ENCODE data around the gene C2CD3.
"Not testable (repeated sequence)": the region's sequence is repeated elsewhere in the genome, so short reads cannot be mapped to it uniquely, and the experiment has no call there.

The C2CD3 gene

DNA sequence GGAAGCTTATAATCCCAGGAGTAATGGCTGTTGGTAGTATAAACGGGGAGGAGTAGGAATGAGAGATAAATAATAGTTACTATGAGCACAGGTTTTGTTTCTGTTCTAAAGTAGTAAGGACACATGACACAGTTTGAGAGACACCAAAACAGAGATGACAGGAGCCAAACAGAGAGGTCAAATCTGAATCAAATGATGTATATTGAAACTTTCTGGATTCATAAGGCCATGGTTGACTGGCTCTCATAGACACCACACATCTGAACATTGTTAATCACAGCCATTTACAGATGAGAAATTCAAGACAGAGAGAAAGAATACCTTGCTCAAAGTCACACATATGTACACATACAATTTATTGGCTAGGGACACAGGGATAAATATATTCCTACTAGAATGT is 98.5 kb downstream of the C2CD3 start:
- peaks cover 3% of the 10 kb centered on the region for H3K4me1 Mint-ChIP-seq (ENCODE audit: low read depth)
- H3K36me3 Mint-ChIP-seq, result peaks cover 24% of the 10 kb centered on the region
- H3K9me3 Mint-ChIP-seq (ENCODE audit: low read depth), result no peaks in the 10 kb centered on the region
- H3K27ac Mint-ChIP-seq, result no peak overlapping the region
- H3K4me3 Mint-ChIP-seq, result no peak overlapping the region
- H3K27me3 Mint-ChIP-seq, result no peaks in the 10 kb centered on the region

- peaks cover 25% of the 10 kb centered on the region for H3K36me3 Mint-ChIP-seq
- no peak overlapping the region for H3K27ac Mint-ChIP-seq
- no peaks in the 10 kb centered on the region for H3K4me1 Mint-ChIP-seq (ENCODE audit: low read depth)
- H3K9me3 Mint-ChIP-seq (ENCODE audit: low read depth), result no peaks in the 10 kb centered on the region
- no peaks in the 10 kb centered on the region for H3K27me3 Mint-ChIP-seq
- H3K4me3 Mint-ChIP-seq, result no peak overlapping the region
Measured at GRCh38 chr11:74070723-74071492, 99.9 kb downstream of the C2CD3 start.

GRCh38 chr11:74069146-74070046 is 101.4 kb downstream of the C2CD3 start:
- Mint-ChIP-seq H3K27ac (no peak overlapping the region), H3K36me3 (peaks cover 30% of the 10 kb centered on the region), H3K9me3 (ENCODE audit: low read depth) (no peaks in the 10 kb centered on the region), H3K4me1 (ENCODE audit: low read depth) (no peaks in the 10 kb centered on the region), H3K27me3 (no peaks in the 10 kb centered on the region), H3K4me3 (no peak overlapping the region)

DNA sequence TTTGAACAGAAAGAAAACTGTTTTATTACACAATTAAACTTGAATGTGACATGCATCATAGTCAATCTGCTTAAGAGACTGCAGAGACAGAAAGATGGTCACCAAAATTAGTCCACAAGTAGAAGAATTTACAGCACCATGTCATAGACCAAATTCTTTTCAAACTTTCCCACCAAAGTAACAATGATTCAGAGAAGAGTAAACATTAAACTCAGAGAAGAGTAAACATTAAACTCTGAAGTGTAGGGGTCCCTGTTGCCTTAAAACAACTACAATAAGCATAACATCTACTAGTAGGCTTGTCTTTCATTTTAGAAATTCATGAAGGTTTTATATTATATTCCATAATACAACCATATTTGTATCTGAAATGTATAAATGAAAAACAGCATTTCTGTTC is 104.1 kb downstream of the C2CD3 start:
- not testable (repeated sequence) for H3K27me3 Mint-ChIP-seq; H3K4me1 Mint-ChIP-seq (ENCODE audit: low read depth); H3K9me3 Mint-ChIP-seq (ENCODE audit: low read depth); H3K4me3 Mint-ChIP-seq; H3K27ac Mint-ChIP-seq
- peaks cover 34% of the 10 kb centered on the region for H3K36me3 Mint-ChIP-seq

DNA sequence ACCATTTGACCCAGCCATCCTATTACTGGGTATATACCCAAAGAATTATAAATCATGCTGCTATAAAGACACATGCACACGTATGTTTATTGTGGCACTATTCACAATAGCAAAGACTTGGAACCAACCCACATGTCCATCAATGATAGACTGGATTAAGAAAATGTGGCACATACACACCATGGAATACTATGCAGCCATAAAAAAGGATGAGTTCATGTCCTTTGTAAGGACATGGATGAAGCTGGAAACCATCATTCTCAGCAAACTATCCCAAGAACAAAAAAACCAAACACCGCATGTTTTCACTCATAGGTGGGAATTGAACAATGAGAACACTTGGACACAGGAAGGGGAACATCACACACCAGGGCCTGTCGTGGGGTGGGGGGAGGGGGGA is 105.3 kb downstream of the C2CD3 start:
- H3K4me3 Mint-ChIP-seq; H3K9me3 Mint-ChIP-seq (ENCODE audit: low read depth); H3K27ac Mint-ChIP-seq; H3K27me3 Mint-ChIP-seq; H3K4me1 Mint-ChIP-seq (ENCODE audit: low read depth): not testable (repeated sequence)
- peaks cover 37% of the 10 kb centered on the region for H3K36me3 Mint-ChIP-seq

DNA sequence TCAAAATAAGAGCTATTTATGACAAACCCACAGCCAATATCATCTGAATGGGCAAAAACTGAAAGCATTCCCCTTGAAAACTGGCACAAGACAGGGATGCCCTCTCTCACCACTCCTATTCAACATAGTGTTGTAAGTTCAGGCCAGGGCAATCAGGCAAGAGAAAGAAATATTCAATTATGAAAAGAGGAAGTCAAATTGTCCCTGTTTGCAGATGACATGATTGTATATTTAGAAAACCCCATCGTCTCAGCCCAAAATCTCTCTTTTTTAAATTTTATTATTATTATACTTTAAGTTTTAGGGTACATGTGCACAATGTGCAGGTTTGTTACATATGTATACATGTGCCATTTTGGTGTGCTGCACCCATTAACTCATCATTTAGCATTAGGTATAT is 107.2 kb downstream of the C2CD3 start:
- H3K36me3 Mint-ChIP-seq, result peaks cover 33% of the 10 kb centered on the region
- not testable (repeated sequence) for H3K27ac Mint-ChIP-seq; H3K4me1 Mint-ChIP-seq (ENCODE audit: low read depth); H3K9me3 Mint-ChIP-seq (ENCODE audit: low read depth); H3K27me3 Mint-ChIP-seq; H3K4me3 Mint-ChIP-seq

- not testable (repeated sequence) for H3K4me1 Mint-ChIP-seq (ENCODE audit: low read depth); H3K27me3 Mint-ChIP-seq; H3K4me3 Mint-ChIP-seq; H3K9me3 Mint-ChIP-seq (ENCODE audit: low read depth); H3K27ac Mint-ChIP-seq
- H3K36me3 Mint-ChIP-seq, result peaks cover 31% of the 10 kb centered on the region
Measured at GRCh38 chr11:74061599-74061998, 109.2 kb downstream of the C2CD3 start.

DNA sequence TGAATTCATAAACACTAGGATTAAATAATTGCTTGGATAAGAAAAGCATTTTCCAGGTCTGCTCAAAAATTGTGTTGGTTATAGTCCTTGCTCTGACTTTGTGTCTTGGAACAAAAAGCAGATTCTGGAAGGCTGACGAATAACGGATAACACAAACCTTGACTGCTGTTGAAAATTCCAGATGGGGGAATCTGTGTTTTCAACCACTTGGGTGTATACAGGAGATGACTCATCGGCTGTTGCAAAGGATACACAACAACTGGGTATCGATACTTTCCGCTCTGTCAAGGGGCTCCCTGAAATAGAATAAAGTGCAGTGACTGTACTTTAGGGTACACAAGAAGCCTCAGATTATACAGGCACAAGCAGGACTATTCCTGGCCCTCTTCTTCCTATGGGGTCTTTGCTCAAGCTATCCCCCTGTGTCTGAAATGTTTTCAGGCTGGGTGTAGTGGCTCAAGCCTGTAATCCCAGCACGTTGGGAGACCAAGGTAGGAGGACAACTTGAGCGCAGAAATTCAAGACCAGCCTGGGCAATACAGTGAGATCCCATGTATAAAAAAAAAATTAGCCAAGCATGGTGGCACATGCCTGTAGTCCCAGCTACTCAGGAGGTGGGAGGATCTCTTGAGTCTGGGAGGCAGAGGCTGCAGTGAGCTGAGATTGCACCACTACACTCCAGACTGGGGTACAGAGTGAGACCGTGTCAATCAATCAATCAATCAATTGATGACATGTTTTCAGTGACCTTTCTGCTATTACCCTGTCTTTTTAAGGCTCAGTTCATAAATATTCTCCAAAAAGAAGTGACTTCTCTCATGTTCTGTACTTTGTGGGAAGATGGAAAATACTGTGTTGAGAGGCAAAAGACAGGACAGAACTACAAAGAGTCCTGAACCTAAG is 113.3 kb downstream of the C2CD3 start:
- Mint-ChIP-seq H3K9me3 (ENCODE audit: low read depth) (no peaks in the 10 kb centered on the region), H3K36me3 (peaks cover 27% of the 10 kb centered on the region)

DNA sequence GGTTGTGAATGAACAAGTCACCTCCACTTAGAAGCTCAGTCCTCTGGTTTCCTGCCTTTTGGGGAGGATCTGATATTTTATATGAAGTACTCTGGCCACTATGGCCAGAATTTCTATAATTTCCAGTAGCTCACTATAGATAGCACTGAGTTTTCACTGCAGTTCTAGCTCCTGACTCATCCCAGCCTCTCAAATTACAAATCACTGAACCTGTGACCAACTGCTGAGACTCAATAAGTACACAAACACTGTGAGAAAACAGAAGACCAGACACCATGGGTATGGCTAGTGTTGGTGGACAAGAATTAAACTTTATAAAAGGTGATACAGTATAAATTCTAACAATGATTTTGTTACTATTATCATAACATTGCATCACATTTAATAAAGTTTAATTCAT is 114.9 kb downstream of the C2CD3 start:
- peaks cover 1% of the 10 kb centered on the region for H3K4me1 Mint-ChIP-seq (ENCODE audit: low read depth)
- peaks cover 21% of the 10 kb centered on the region for H3K36me3 Mint-ChIP-seq
- H3K27me3 Mint-ChIP-seq, result no peaks in the 10 kb centered on the region
- no peak overlapping the region for H3K27ac Mint-ChIP-seq
- H3K4me3 Mint-ChIP-seq, result no peak overlapping the region
- no peaks in the 10 kb centered on the region for H3K9me3 Mint-ChIP-seq (ENCODE audit: low read depth)

More for the DNA sequence above, 113.3 kb downstream of the C2CD3 start:
- H3K4me1 Mint-ChIP-seq (ENCODE audit: low read depth), result peaks cover 1% of the 10 kb centered on the region
- H3K4me3 Mint-ChIP-seq, result no peak overlapping the region
- no peaks in the 10 kb centered on the region for H3K27me3 Mint-ChIP-seq
- no peak overlapping the region for H3K27ac Mint-ChIP-seq

DNA sequence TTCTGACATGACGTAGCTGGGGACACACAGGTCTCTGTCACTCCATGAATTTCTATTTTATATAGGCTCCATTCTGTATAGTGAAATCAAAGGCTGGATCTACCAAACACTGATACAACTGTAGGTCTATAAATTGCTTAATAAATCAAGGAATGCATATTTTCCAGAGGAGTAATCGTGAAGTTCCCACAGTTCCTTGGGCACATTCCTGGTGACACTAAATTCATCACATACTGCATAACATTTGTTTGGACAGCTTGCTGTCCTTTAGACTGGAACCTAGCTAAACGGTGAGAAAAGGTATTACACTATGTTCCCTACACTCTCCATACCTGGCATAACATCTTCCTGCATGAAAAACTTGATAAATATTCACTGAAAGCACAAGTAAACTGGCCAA is 120.3 kb downstream of the C2CD3 start:
- Mint-ChIP-seq H3K36me3 (peaks cover 21% of the 10 kb centered on the region), H3K27me3 (no peaks in the 10 kb centered on the region), H3K4me1 (ENCODE audit: low read depth) (no peaks in the 10 kb centered on the region), H3K4me3 (no peak overlapping the region), H3K27ac (no peak overlapping the region), H3K9me3 (ENCODE audit: low read depth) (no peaks in the 10 kb centered on the region)

DNA sequence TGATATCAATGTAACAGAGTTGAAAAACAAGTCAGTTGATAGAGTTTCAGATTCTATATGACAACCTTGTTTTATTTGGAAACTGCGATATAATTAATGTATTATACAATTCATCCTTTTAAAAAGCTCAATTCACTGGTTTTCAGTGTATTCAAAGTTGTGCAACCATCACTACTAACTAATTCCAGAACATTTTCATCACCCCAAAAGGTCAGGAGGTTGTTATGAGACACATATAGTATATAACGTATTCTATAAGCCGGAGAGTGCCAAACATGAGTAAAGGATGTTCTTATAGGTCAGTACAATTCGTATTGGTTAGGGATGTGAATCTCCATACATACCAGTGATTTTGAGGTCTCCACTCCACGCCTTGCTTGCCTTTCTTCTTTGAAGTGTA is 121.8 kb downstream of the C2CD3 start:
- no peak overlapping the region for H3K27ac Mint-ChIP-seq
- H3K4me3 Mint-ChIP-seq, result no peak overlapping the region
- peaks cover 20% of the 10 kb centered on the region for H3K36me3 Mint-ChIP-seq
- H3K27me3 Mint-ChIP-seq, result no peaks in the 10 kb centered on the region
- no peaks in the 10 kb centered on the region for H3K9me3 Mint-ChIP-seq (ENCODE audit: low read depth)
- no peaks in the 10 kb centered on the region for H3K4me1 Mint-ChIP-seq (ENCODE audit: low read depth)

DNA sequence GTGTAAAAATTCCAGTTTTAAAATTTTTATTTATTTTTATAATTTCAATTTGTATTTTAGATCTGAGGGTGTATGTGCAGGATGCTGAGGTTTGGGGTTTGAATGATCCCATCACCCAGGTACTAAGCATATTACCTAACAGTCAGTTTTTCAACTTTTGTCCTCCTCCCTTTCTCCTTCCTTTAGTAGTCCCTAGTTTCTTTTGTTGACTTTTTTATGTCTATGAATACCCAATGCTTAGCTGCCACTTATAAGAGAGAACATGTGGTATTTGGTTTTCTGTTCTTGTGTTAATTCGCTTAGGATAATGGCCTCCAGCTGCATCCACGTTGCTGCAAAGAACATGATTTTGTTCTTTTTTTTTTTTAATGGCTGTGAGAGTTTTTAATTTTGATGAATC is 126.3 kb downstream of the C2CD3 start:
- H3K27me3 Mint-ChIP-seq, result no peaks in the 10 kb centered on the region
- H3K36me3 Mint-ChIP-seq, result peaks cover 30% of the 10 kb centered on the region
- H3K4me3 Mint-ChIP-seq, result no peak overlapping the region
- no peaks in the 10 kb centered on the region for H3K4me1 Mint-ChIP-seq (ENCODE audit: low read depth)
- H3K9me3 Mint-ChIP-seq (ENCODE audit: low read depth), result no peaks in the 10 kb centered on the region
- no peak overlapping the region for H3K27ac Mint-ChIP-seq

DNA sequence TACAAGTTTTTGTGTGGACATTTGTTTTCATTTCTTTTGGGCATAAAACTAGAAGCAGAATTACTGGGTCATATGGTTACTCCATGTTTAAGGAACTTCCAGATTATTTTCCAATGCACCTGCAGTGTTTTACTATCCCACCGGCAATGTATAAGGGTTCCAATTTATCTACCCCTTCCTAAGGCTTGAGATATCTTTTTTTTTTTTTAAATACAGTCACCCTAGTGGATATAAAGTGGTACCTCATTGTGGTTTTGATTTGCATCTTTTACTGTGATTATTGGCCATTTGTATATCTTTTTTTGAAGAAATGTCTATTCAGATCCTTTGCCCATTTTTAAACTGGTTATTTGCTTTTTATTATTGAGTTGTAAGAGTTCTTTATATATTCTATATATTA is 127.4 kb downstream of the C2CD3 start:
- Mint-ChIP-seq H3K9me3 (ENCODE audit: low read depth) (no peaks in the 10 kb centered on the region), H3K4me3 (no peak overlapping the region), H3K27ac (no peak overlapping the region), H3K27me3 (no peaks in the 10 kb centered on the region), H3K36me3 (peaks cover 26% of the 10 kb centered on the region), H3K4me1 (ENCODE audit: low read depth) (no peaks in the 10 kb centered on the region)

GRCh38 chr11:74037309-74037708 is 133.5 kb downstream of the C2CD3 start:
- H3K4me1 Mint-ChIP-seq (ENCODE audit: low read depth), result peaks cover 4% of the 10 kb centered on the region
- H3K27ac Mint-ChIP-seq, result no peak overlapping the region
- no peak overlapping the region for H3K4me3 Mint-ChIP-seq
- H3K27me3 Mint-ChIP-seq, result no peaks in the 10 kb centered on the region
- peaks cover 23% of the 10 kb centered on the region for H3K36me3 Mint-ChIP-seq
- H3K9me3 Mint-ChIP-seq (ENCODE audit: low read depth), result no peaks in the 10 kb centered on the region

DNA sequence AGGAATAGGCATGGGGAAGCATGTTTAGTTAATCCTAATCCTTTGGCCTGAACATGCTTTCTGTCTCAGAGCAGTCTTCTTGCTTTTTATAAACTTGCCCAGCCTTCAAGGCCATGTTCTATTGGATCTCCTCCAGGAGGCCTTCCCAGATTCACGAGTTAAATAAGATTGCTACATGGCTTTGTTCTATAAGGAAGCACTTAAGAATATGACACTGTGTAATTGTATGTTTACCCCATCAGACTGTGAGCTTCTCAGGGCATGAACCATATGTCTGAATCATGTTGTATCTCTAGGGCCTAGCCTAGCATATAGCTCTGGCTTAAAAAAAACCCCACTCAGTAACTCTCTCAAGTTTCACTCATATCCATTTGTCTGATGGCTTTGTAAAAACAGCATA is 135.5 kb downstream of the C2CD3 start:
- peak overlapping the region; percentile 62 for H3K27ac Mint-ChIP-seq
- no peaks in the 10 kb centered on the region for H3K27me3 Mint-ChIP-seq
- H3K4me1 Mint-ChIP-seq (ENCODE audit: low read depth), result peaks cover 20% of the 10 kb centered on the region
- H3K9me3 Mint-ChIP-seq (ENCODE audit: low read depth), result no peaks in the 10 kb centered on the region
- H3K4me3 Mint-ChIP-seq, result no peak overlapping the region
- peaks cover 18% of the 10 kb centered on the region for H3K36me3 Mint-ChIP-seq
